ENCODE data around the gene PRSS8. TPM values are rescaled to one million over a fixed set of nuclear protein-coding genes. Genes with fewer than 3 reads are reported as not detected.
"Not testable (repeated sequence)": the region's sequence is repeated elsewhere in the genome, so short reads cannot be mapped to it uniquely, and the experiment has no call there.

PRSS8 gene
- total RNA-seq, 1 donor from 2014 or later: not detected

- no peaks in the 10 kb centered on the region for H3K9me3 Mint-ChIP-seq
- DNase-seq (ENCODE audit: low read depth, low spot score): no peak
- peaks cover 50% of the 10 kb centered on the region for H3K27me3 Mint-ChIP-seq (ENCODE audit: low read depth)
- no peak overlapping the region for H3K27ac Mint-ChIP-seq (ENCODE audit: unreplicated experiment)
- no peak overlapping the region for H3K4me3 Mint-ChIP-seq
- TF ChIP-seq CTCF (conservative IDR thresholded peaks at IDR 0.05): no peak
- H3K36me3 Mint-ChIP-seq (ENCODE audit: low read depth): no peaks in the 10 kb centered on the region
- H3K4me1 Mint-ChIP-seq: peaks cover 4% of the 10 kb centered on the region
Observed at GRCh38 chr16:31147574-31147973, 12.0 kb upstream of the PRSS8 start.

DNA sequence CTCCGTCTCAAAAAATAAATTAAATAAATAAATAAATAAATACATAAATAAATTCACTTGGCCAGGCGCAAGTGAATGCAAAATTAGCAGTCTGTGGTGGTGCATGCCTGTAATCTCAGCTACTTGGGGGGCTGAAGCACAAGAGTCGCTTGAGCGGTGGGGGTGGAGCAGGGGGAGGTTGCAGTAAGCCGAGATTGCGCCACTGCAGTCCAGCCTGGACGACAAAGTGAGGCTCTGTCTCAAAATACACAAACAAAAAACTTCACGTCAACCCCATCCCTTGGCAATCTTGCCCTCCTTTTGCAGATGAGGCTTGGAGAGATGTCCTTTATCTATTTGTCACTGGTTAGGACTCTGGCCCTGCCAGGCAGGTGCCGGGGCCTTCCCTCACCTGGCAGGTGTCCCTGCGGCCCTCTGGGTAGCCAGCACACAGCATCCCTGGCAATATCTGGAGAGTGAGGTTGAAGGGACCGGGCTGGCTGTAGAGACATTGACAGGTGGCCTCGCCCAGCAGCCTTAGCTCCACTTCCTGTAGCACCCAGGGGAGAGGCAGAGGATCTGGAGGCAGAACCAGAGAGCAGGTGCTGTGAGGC lies 10.0 kb upstream of the PRSS8 start:
- no peak overlapping the region for H3K4me3 Mint-ChIP-seq
- no peaks in the 10 kb centered on the region for H3K9me3 Mint-ChIP-seq
- DNase-seq (ENCODE audit: low read depth, low spot score): no peak
- no peaks in the 10 kb centered on the region for H3K36me3 Mint-ChIP-seq (ENCODE audit: low read depth)
- no peak for TF ChIP-seq CTCF (conservative IDR thresholded peaks at IDR 0.05)
- H3K4me1 Mint-ChIP-seq: peaks cover 10% of the 10 kb centered on the region
- peaks cover 50% of the 10 kb centered on the region for H3K27me3 Mint-ChIP-seq (ENCODE audit: low read depth)
- no peak overlapping the region for H3K27ac Mint-ChIP-seq (ENCODE audit: unreplicated experiment)

GRCh38 chr16:31144418-31144817 lies 8.9 kb upstream of the PRSS8 start:
- not testable (repeated sequence) for H3K27ac Mint-ChIP-seq (ENCODE audit: unreplicated experiment); H3K9me3 Mint-ChIP-seq; H3K4me3 Mint-ChIP-seq; DNase-seq (ENCODE audit: low read depth, low spot score); H3K36me3 Mint-ChIP-seq (ENCODE audit: low read depth); H3K4me1 Mint-ChIP-seq
- H3K27me3 Mint-ChIP-seq (ENCODE audit: low read depth): peaks cover 44% of the 10 kb centered on the region

- Mint-ChIP-seq H3K27ac (ENCODE audit: unreplicated experiment) (no peak overlapping the region), H3K4me1 (peaks cover 10% of the 10 kb centered on the region), H3K4me3 (peak overlapping the region; percentile 55), H3K27me3 (ENCODE audit: low read depth) (peaks cover 39% of the 10 kb centered on the region), H3K9me3 (no peaks in the 10 kb centered on the region), H3K36me3 (ENCODE audit: low read depth) (no peaks in the 10 kb centered on the region)
- TF ChIP-seq CTCF (conservative IDR thresholded peaks at IDR 0.05): no peak
- no peak for DNase-seq (ENCODE audit: low read depth, low spot score)
Observed at GRCh38 chr16:31143694-31144148, 8.2 kb upstream of the PRSS8 start.

DNA sequence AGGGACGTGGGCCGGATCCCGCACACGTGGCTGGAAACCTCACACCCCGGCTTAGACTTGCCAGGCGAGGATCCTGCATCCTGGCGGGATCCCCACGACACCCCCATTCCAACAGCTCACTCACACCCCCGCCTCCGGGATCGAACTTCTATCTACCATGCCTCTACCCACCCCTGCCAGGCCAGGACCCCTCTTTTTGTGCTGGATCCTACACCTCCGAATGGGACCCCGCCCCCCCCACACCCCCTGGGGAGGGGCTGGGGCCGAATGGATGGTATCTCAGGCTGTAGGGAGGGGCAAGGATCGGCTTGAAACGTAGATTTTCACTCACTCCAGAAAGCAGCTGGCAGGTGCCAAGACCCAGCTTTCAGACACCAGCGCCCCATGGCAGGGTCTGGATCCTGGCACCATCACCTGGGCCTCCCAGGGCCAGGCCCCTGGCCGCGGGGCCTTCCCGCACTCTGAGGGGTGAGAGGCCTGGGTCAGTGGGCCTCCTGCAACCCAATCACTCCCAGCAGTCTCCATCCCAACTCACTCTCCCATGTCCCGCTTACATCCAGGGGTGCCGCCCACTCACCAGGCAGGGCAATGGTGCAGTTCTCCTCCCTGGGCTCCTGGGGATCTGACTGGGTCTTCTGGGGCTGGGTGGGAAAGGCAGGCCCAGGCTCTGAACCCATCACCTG lies 7.6 kb upstream of the PRSS8 start:
- H3K9me3 Mint-ChIP-seq: no peaks in the 10 kb centered on the region

More for the DNA sequence above, 7.6 kb upstream of the PRSS8 start:
- no peak for DNase-seq (ENCODE audit: low read depth, low spot score)
- Mint-ChIP-seq H3K36me3 (ENCODE audit: low read depth) (no peaks in the 10 kb centered on the region), H3K27ac (ENCODE audit: unreplicated experiment) (no peak overlapping the region), H3K4me1 (peaks cover 10% of the 10 kb centered on the region), H3K27me3 (ENCODE audit: low read depth) (peaks cover 35% of the 10 kb centered on the region), H3K4me3 (no peak overlapping the region)
- TF ChIP-seq CTCF (conservative IDR thresholded peaks at IDR 0.05): no peak
